H9 (cell line): ENCODE data around the gene SLC22A2. TPM values are rescaled to one million over a fixed set of nuclear protein-coding genes. Genes with fewer than 3 reads are reported as not detected.

ENCODE experiments used
- DNase-seq: peaks from one replicate; pipeline ENCODE4 v3.0.0-alpha.2; 2017
- H2AFZ ChIP-seq: one replicate; pipeline ENCODE4 v1.6.1; 2013; ENCODE audit warnings: mild to moderate bottlenecking, low read length, control low read depth, moderate library complexity
- H2AK5ac ChIP-seq: 2 replicates; pipeline ENCODE4 v1.6.1; 2013; ENCODE audit warnings: low read length, control low read depth, mixed read lengths; ENCODE audit not compliant: insufficient read length
- H2BK120ac ChIP-seq: one replicate; pipeline ENCODE4 v1.6.1; 2013; ENCODE audit warnings: low read depth, mild to moderate bottlenecking, low read length, control low read depth, inconsistent platforms; ENCODE audit not compliant: poor library complexity, severe bottlenecking
- H2BK12ac ChIP-seq: 2 replicates; pipeline ENCODE4 v1.6.1; 2013; ENCODE audit warnings: low read length, control low read depth, mixed read lengths, low read depth; ENCODE audit not compliant: insufficient read length
- H2BK15ac ChIP-seq: 2 replicates; pipeline ENCODE4 v1.6.1; 2013; ENCODE audit warnings: low read depth, low read length, control low read depth
- H2BK20ac ChIP-seq: one replicate; pipeline ENCODE4 v1.6.1; 2013; ENCODE audit warnings: low read depth, mild to moderate bottlenecking, low read length, control low read depth, inconsistent platforms; ENCODE audit not compliant: poor library complexity, severe bottlenecking
- H2BK5ac ChIP-seq: 2 replicates; pipeline ENCODE4 v1.6.1; 2013; ENCODE audit warnings: low read length, control low read depth, mixed read lengths; ENCODE audit not compliant: insufficient read length
- H3K14ac ChIP-seq: 2 replicates; pipeline ENCODE4 v1.6.1; 2013; ENCODE audit warnings: low read length, control low read depth; ENCODE audit not compliant: insufficient read depth
- H3K18ac ChIP-seq: 2 replicates; pipeline ENCODE4 v1.6.1; 2013; ENCODE audit warnings: low read depth, mild to moderate bottlenecking, mixed read lengths, low read length, control low read depth; ENCODE audit not compliant: insufficient read length
- H3K23ac ChIP-seq: 2 replicates; pipeline ENCODE4 v1.6.1; 2013; ENCODE audit warnings: low read length, control low read depth, mixed read lengths, low read depth; ENCODE audit not compliant: insufficient read length
- H3K23me2 ChIP-seq: 2 replicates; pipeline ENCODE4 v1.6.1; 2013; ENCODE audit warnings: low read depth, mild to moderate bottlenecking, mixed read lengths, low read length, control low read depth; ENCODE audit not compliant: insufficient read length, poor library complexity, severe bottlenecking
- H3K27ac ChIP-seq: 2 replicates; pipeline ENCODE4 v1.5.1; 2013; ENCODE audit warnings: low read length, control low read depth, mixed read lengths, low read depth; ENCODE audit not compliant: insufficient read length
- H3K27me3 ChIP-seq: 2 replicates; pipeline ENCODE4 v1.6.1; 2013; ENCODE audit warnings: low read length, control low read depth, inconsistent platforms; ENCODE audit not compliant: insufficient read depth
- H3K4ac ChIP-seq: 2 replicates; pipeline ENCODE4 v1.6.1; 2013; ENCODE audit warnings: low read depth, mild to moderate bottlenecking, control low read depth, inconsistent platforms, low read length, moderate library complexity
- H3K4me1 ChIP-seq: 2 replicates; pipeline ENCODE4 v1.6.1; 2013; ENCODE audit warnings: low read length, control low read depth, inconsistent platforms; ENCODE audit not compliant: insufficient read depth
- H3K4me2 ChIP-seq: 2 replicates; pipeline ENCODE4 v1.6.1; 2013; ENCODE audit warnings: low read length, control low read depth, mixed read lengths; ENCODE audit not compliant: insufficient read length, insufficient read depth
- H3K56ac ChIP-seq: 2 replicates; pipeline ENCODE4 v1.6.1; 2013; ENCODE audit warnings: low read depth, mild to moderate bottlenecking, mixed read lengths, low read length, control low read depth; ENCODE audit not compliant: insufficient read length
- H3K79me1 ChIP-seq: 2 replicates; pipeline ENCODE4 v1.6.1; 2013; ENCODE audit warnings: low read depth, mild to moderate bottlenecking, moderate library complexity, low read length, control low read depth, inconsistent platforms; ENCODE audit not compliant: insufficient read depth, poor library complexity, severe bottlenecking
- H3K79me2 ChIP-seq: 2 replicates; pipeline ENCODE4 v1.6.1; 2013; ENCODE audit warnings: low read length, control low read depth, inconsistent platforms; ENCODE audit not compliant: insufficient read depth
- H3K9ac ChIP-seq: 2 replicates; pipeline ENCODE4 v1.6.1; 2013; ENCODE audit warnings: low read length, control low read depth, mixed read lengths; ENCODE audit not compliant: insufficient read length; ENCODE audit errors: extremely low read depth
- H3K9me3 ChIP-seq: one replicate; pipeline ENCODE4 v1.6.1; 2013; ENCODE audit warnings: low read depth, low read length, inconsistent platforms; ENCODE audit not compliant: control insufficient read depth
- H3T11ph ChIP-seq: one replicate; pipeline ENCODE4 v1.6.1; 2013; ENCODE audit warnings: mild to moderate bottlenecking, low read length, control low read depth, inconsistent platforms
- H4K20me1 ChIP-seq: one replicate; pipeline ENCODE4 v1.6.1; 2013; ENCODE audit not compliant: control insufficient read depth, insufficient read length, insufficient read depth
- H4K5ac ChIP-seq: 2 replicates; pipeline ENCODE4 v1.6.1; 2013; ENCODE audit warnings: low read depth, mild to moderate bottlenecking, mixed read lengths, low read length, control low read depth; ENCODE audit not compliant: insufficient read length
- H4K8ac ChIP-seq: replicated peaks from 2 replicates; pipeline ENCODE4 v1.6.1; 2013; ENCODE audit warnings: low read length, control low read depth, mixed read lengths, low read depth; ENCODE audit not compliant: insufficient read length
- H4K91ac ChIP-seq: 2 replicates; pipeline ENCODE4 v1.6.1; 2013; ENCODE audit warnings: low read depth, mild to moderate bottlenecking, moderate library complexity, mixed read lengths, low read length, control low read depth; ENCODE audit not compliant: insufficient read length
- H3K27ac Mint-ChIP-seq, 3 experiments: 2 replicates in 2 of 3; 3 replicates in 1 of 3; pipeline ENCODE4 v1.8.0; 2020 to 2021; ENCODE audit warnings: mixed read lengths in 3 of 3, mild to moderate bottlenecking in 1 of 3, moderate library complexity in 1 of 3
- H3K27me3 Mint-ChIP-seq: 2 replicates; pipeline ENCODE4 v1.8.0; 2021; ENCODE audit warnings: low read depth, mild to moderate bottlenecking, moderate library complexity, mixed read lengths
- H3K36me3 Mint-ChIP-seq, 3 experiments: 2 replicates in 2 of 3; 3 replicates in 1 of 3; pipeline ENCODE4 v1.8.0; 2020 to 2021; ENCODE audit warnings: low read depth in 3 of 3, mixed read lengths in 3 of 3; ENCODE audit not compliant: insufficient read depth in 1 of 3
- H3K4me1 Mint-ChIP-seq, 2 experiments: 2 replicates each; pipeline ENCODE4 v1.8.0; 2020; ENCODE audit warnings: mixed read lengths in 2 of 2
- H3K4me3 Mint-ChIP-seq, 2 experiments: 2 replicates in 1 of 2; 3 replicates in 1 of 2; pipeline ENCODE4 v1.8.0; 2020 to 2021; ENCODE audit warnings: mild to moderate bottlenecking in 2 of 2, mixed read lengths in 2 of 2, moderate library complexity in 1 of 2
- H3K9me3 Mint-ChIP-seq, 2 experiments: 2 replicates in 1 of 2; 3 replicates in 1 of 2; pipeline ENCODE4 v1.8.0; 2020; ENCODE audit warnings: mild to moderate bottlenecking in 2 of 2, mixed read lengths in 2 of 2, moderate library complexity in 1 of 2
- WGBS: extraction: QIAGEN DNeasy Blood & Tissue Kit; methylation state at CpG from one replicate; pipeline ENCODE4 v1.1.7; 2013; ENCODE audit warnings: missing lambda C conversion rate, low lambda C conversion rate, mixed read lengths; ENCODE audit not compliant: insufficient read length; ENCODE audit errors: extremely low coverage; 5-methylcytosine and 5-hydroxymethylcytosine counted together
- total RNA-seq: library from RNA; stranded (reverse); gene quantifications from 2 replicates; pipeline ENCODE4 v1.2.1, GENCODE V29; 2021
- TF ChIP-seq, protein P1 (sequence below): fragments of 200-600 bp; sonication (generic); conservative IDR thresholded peaks from 3 replicates; pipeline ENCODE4 v1.8.0; 2021; ENCODE audit warnings: antibody characterized with exemption, mild to moderate bottlenecking

Gene SLC22A2
- total RNA-seq, 1 experiment from 2014 or later: 1.0 TPM

DNA sequence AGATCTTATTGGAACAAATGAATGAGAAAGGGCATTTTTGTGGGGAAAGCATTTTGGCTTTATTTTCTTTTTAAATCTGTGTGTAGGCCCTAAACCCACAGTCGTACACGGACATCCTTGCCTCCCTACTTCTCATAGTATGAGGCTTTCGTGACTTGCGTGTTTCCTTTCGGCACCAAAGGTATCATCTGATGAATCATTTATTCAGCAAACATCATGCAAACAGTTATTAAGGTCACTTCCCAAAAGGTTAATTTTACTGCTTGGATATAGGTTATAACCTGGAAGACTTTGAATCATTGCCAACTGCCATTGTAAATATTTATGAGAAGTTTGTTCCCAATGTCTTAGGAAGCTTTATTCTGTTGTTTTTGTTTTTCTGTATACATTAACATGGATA, 15.1 kb upstream of the SLC22A2 start:
- Histone ChIP-seq H4K91ac (no peak overlapping the region), H3K23me2 (no peaks in the 10 kb centered on the region), H2BK120ac (no peak overlapping the region), H3K4me2 (no peak overlapping the region), H2AFZ (no peak overlapping the region), H3K4me1 (no peaks in the 10 kb centered on the region), H3K9ac (no peak overlapping the region), H3K23ac (no peak overlapping the region), H3K14ac (no peak overlapping the region), H3K18ac (no peak overlapping the region), H3K79me1 (no peaks in the 10 kb centered on the region), H2BK20ac (no peak overlapping the region), H3T11ph (no peak overlapping the region), H2AK5ac (no peak overlapping the region), H4K5ac (no peak overlapping the region), H3K79me2 (no peaks in the 10 kb centered on the region), H2BK15ac (no peak overlapping the region), H2BK5ac (no peak overlapping the region), H4K8ac (no peak overlapping the region), H2BK12ac (no peak overlapping the region), H3K27me3 (no peaks in the 10 kb centered on the region), H3K56ac (no peak overlapping the region), H3K9me3 (no peaks in the 10 kb centered on the region), H3K4ac (no peak overlapping the region), H3K27ac (no peak overlapping the region), H4K20me1 (no peaks in the 10 kb centered on the region)
- TF ChIP-seq, protein P1, sequence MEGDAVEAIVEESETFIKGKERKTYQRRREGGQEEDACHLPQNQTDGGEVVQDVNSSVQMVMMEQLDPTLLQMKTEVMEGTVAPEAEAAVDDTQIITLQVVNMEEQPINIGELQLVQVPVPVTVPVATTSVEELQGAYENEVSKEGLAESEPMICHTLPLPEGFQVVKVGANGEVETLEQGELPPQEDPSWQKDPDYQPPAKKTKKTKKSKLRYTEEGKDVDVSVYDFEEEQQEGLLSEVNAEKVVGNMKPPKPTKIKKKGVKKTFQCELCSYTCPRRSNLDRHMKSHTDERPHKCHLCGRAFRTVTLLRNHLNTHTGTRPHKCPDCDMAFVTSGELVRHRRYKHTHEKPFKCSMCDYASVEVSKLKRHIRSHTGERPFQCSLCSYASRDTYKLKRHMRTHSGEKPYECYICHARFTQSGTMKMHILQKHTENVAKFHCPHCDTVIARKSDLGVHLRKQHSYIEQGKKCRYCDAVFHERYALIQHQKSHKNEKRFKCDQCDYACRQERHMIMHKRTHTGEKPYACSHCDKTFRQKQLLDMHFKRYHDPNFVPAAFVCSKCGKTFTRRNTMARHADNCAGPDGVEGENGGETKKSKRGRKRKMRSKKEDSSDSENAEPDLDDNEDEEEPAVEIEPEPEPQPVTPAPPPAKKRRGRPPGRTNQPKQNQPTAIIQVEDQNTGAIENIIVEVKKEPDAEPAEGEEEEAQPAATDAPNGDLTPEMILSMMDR: no peak
- no CpG with 5 or more reads among the region's 5 CpGs for WGBS
- no peak for DNase-seq
- Mint-ChIP-seq H3K4me3 (no peak overlapping the region), H3K9me3 (no peaks in the 10 kb centered on the region; a peak in 1 of 5 replicates), H3K36me3 (peaks cover 0 to 2% (median 0%) of the 10 kb centered on the region in 3 experiments; a peak in 2 of 7 replicates), H3K4me1 (peaks cover 14 to 15% of the 10 kb centered on the region in 2 experiments), H3K27me3 (peaks cover 1% of the 10 kb centered on the region; the same call in 1 of the 2 replicates), H3K27ac (no peak overlapping the region)
